ES-I3 (cell line): ENCODE data around the gene PLEKHO2.
A peak's percentile ranks its signal among the peaks of the same experiment; 100 is the strongest.

ENCODE experiments used
- H3K36me3 ChIP-seq: 2 replicates; pipeline ENCODE4 v1.6.1; 2013; ENCODE audit warnings: mild to moderate bottlenecking, low read length, control low read depth, moderate library complexity; ENCODE audit not compliant: insufficient read depth
- H3K4me1 ChIP-seq: 2 replicates; pipeline ENCODE4 v1.6.1; 2013; ENCODE audit warnings: mild to moderate bottlenecking, control low read depth, low read length; ENCODE audit not compliant: insufficient read depth
- H3K9ac ChIP-seq: 2 replicates; pipeline ENCODE4 v1.6.1; 2013; ENCODE audit warnings: low read depth, mild to moderate bottlenecking, low read length, moderate library complexity
- H3K9me3 ChIP-seq: 2 replicates; pipeline ENCODE4 v1.6.1; 2013; ENCODE audit warnings: mild to moderate bottlenecking, low read length, moderate library complexity; ENCODE audit not compliant: control insufficient read depth, insufficient read depth

The PLEKHO2 gene

DNA sequence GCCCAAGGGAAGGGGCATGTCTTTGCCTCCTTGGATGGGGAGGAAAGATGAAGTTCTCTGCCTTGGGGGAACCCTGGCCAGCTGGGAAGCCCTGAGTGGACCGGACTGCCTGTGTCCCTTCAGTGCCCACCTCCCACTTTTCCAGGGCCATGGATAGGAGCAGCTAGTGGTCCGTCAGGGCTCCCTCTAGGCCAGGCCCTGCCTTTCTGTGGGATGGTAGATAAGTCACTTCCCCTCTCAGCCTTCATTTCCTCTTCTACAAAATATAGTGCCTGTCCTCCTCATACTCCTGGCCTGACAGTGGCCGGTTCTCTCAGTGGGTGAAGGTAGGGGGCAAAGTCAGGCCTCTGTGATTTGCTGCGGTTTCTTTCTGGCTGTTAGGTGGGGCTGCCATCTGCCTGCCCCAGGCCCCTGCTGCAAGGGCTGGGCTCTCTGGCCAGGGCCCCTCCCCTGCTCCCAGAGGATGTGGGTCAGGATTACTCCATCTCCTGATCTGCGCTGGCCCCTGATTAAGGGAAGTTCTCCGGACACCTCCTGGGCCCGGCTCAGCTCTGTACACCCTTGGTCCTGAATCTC is 1.4 kb downstream of the PLEKHO2 start:
- peaks cover 28% of the 10 kb centered on the region for H3K4me1 ChIP-seq
- no peaks in the 10 kb centered on the region for H3K36me3 ChIP-seq
- H3K9ac ChIP-seq, result peak overlapping the region; percentile 93
- H3K9me3 ChIP-seq, result no peaks in the 10 kb centered on the region

DNA sequence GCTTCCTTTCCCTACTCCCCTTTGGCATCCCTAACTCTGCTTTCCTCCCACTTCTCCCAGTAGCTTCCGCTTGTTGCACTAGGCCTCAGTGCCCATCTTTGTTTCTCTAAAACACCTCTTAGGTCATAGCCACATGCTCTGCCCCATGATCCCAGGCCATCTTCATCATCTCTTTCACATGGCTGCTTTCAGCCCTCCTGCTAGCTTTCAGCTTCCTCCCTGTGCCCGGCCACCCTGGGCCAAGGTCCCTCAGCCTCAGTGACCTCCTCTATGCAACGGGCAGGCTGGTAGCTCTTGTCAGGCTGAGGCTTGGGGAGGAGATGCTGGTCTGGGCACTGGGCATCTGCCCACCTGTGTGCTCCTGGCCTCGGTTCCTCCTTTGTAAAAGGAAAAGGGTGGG is 2.3 kb downstream of the PLEKHO2 start:
- H3K9me3 ChIP-seq, result no peaks in the 10 kb centered on the region
- H3K36me3 ChIP-seq, result no peaks in the 10 kb centered on the region
- no peak overlapping the region for H3K9ac ChIP-seq
- H3K4me1 ChIP-seq, result peaks cover 28% of the 10 kb centered on the region

- no peaks in the 10 kb centered on the region for H3K9me3 ChIP-seq
- H3K4me1 ChIP-seq, result peaks cover 28% of the 10 kb centered on the region
- peaks cover 1% of the 10 kb centered on the region; the same call in 1 of the 2 replicates for H3K36me3 ChIP-seq
- H3K9ac ChIP-seq, result no peak overlapping the region
These were observed 2.9 kb downstream of the PLEKHO2 start for GRCh38 chr15:64844576-64845145.

DNA sequence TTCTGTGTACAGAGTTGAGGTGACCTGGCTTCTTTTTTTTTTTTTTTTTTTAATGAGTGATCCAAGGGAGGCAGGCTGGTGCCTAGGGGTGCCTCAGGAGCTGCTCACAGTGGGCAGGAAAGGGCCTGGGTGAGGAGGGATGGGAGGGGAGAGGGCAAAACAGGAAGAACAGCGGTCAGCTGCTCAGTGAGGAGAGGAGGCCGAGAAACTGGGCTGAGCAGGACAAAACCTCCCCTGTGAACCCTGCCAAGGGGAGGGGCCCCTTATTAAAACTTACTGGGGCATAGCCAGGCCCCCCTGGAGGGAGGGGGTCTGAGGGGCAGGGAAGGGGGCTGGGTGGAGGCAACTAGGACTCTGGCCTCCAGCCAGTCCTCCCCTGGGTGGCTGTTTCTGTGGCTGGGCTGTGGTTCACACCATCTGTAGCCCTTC is 3.5 kb downstream of the PLEKHO2 start:
- no peak overlapping the region for H3K9ac ChIP-seq

GRCh38 chr15:64845831-64846595 is 4.3 kb downstream of the PLEKHO2 start:
- no peaks in the 10 kb centered on the region for H3K9me3 ChIP-seq
- H3K36me3 ChIP-seq, result peaks cover 3% of the 10 kb centered on the region; the same call in 1 of the 2 replicates
- H3K9ac ChIP-seq, result no peak overlapping the region
- peaks cover 35% of the 10 kb centered on the region for H3K4me1 ChIP-seq

More for the DNA sequence above, 3.5 kb downstream of the PLEKHO2 start:
- Histone ChIP-seq H3K36me3 (peaks cover 3% of the 10 kb centered on the region; the same call in 1 of the 2 replicates), H3K4me1 (peaks cover 28% of the 10 kb centered on the region), H3K9me3 (no peaks in the 10 kb centered on the region)

DNA sequence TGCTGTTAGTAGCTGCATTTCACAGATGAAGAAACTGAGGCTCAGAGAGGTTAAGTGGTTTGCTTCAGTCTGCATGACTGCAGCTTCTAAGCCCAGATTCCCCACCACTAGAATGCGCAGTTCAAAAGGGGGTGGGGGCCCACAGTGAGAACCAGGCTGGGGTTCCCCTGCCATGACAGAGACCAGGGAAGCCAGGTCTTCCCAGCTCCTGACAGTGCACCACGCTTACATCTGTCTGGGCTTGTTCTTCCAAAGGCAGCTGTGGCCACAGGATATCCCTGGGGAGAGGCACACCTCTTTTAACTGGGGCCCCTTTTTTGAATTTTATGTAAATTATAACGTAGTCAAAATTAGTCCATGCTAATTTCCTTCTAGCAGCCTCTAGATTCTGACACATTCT is 5.3 kb downstream of the PLEKHO2 start:
- Histone ChIP-seq H3K4me1 (peaks cover 45% of the 10 kb centered on the region), H3K9ac (no peak overlapping the region), H3K9me3 (no peaks in the 10 kb centered on the region), H3K36me3 (peaks cover 3% of the 10 kb centered on the region; the same call in 1 of the 2 replicates)

- Histone ChIP-seq H3K36me3 (peaks cover 3% of the 10 kb centered on the region; the same call in 1 of the 2 replicates), H3K9ac (no peak overlapping the region), H3K9me3 (no peaks in the 10 kb centered on the region), H3K4me1 (peaks cover 46% of the 10 kb centered on the region)
These were observed 5.7 kb downstream of the PLEKHO2 start for GRCh38 chr15:64847448-64847847.

DNA sequence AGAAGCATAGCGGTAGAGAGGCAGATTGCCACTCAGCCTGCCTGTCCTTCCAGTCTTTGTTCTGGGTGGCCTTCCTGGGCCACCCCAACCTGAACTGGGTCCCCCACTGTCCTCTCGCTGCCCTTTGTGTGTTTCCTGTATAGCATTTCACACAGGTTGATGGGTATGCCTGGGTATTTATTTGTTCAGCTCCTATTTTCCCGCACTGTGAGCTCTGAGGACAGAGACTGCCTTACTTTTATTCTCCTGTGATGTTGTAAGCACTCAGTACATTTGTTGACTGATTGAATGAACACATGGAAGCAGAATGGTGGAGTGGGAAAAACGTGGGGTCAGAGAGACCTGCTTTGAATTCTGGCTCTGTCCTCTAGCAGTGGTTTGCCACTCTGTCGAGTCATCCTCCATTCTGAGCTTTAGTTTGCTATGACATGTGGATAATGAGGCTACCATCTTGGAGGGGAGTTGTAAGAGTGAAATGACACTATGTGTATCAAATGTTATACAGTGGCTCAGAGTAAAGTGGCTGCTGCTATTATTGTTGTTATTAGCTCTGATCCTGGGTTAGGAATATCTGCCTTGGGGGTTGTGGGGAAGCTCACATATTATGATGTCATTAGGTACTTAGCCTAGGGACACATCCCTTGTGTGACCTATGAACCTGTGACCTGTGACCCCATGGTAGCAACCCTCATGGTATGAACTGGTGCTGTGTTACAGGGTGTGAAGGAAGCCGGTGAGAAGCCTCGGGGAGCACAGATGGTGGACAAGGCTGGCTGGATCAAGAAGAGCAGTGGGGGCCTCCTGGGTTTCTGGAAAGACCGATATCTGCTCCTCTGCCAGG is 6.4 kb downstream of the PLEKHO2 start:
- Histone ChIP-seq H3K4me1 (peaks cover 44% of the 10 kb centered on the region), H3K36me3 (peaks cover 3% of the 10 kb centered on the region; the same call in 1 of the 2 replicates), H3K9ac (no peak overlapping the region), H3K9me3 (no peaks in the 10 kb centered on the region)

GRCh38 chr15:64850778-64851502 is 9.2 kb downstream of the PLEKHO2 start:
- Histone ChIP-seq H3K4me1 (peaks cover 23% of the 10 kb centered on the region), H3K9ac (no peak overlapping the region), H3K36me3 (peaks cover 10% of the 10 kb centered on the region), H3K9me3 (no peaks in the 10 kb centered on the region)

- peaks cover 10% of the 10 kb centered on the region for H3K36me3 ChIP-seq
- H3K9ac ChIP-seq, result no peak overlapping the region
- no peaks in the 10 kb centered on the region for H3K9me3 ChIP-seq
- H3K4me1 ChIP-seq, result peaks cover 28% of the 10 kb centered on the region
These were observed 9.8 kb downstream of the PLEKHO2 start for GRCh38 chr15:64851503-64851840.

DNA sequence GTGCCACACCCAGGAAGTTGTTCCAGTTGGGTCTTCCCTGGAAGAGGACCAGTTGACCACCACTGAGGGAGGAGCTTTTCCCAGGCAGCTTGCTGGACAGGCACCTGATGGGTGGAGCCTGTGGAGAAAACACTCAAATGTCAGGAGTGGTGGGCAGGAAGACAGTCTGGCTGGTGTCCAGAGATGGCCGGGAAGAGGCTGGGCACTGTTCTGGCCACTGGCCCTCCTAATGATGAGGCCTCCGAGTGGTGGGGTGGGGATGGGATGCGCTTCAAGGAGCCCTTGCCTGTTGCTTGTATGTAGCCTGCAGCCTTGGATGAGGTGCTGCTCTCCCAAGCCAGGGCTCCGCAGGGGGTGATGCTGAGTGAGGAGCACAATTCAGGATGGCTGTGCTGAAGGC is 12.3 kb downstream of the PLEKHO2 start:
- H3K9ac ChIP-seq, result no peak overlapping the region
- H3K36me3 ChIP-seq, result peaks cover 10% of the 10 kb centered on the region
- peaks cover 35% of the 10 kb centered on the region for H3K4me1 ChIP-seq
- H3K9me3 ChIP-seq, result no peaks in the 10 kb centered on the region

GRCh38 chr15:64854526-64854925 is 12.8 kb downstream of the PLEKHO2 start:
- peaks cover 10% of the 10 kb centered on the region for H3K36me3 ChIP-seq
- H3K9ac ChIP-seq, result no peak overlapping the region
- H3K4me1 ChIP-seq, result peaks cover 35% of the 10 kb centered on the region
- no peaks in the 10 kb centered on the region for H3K9me3 ChIP-seq

DNA sequence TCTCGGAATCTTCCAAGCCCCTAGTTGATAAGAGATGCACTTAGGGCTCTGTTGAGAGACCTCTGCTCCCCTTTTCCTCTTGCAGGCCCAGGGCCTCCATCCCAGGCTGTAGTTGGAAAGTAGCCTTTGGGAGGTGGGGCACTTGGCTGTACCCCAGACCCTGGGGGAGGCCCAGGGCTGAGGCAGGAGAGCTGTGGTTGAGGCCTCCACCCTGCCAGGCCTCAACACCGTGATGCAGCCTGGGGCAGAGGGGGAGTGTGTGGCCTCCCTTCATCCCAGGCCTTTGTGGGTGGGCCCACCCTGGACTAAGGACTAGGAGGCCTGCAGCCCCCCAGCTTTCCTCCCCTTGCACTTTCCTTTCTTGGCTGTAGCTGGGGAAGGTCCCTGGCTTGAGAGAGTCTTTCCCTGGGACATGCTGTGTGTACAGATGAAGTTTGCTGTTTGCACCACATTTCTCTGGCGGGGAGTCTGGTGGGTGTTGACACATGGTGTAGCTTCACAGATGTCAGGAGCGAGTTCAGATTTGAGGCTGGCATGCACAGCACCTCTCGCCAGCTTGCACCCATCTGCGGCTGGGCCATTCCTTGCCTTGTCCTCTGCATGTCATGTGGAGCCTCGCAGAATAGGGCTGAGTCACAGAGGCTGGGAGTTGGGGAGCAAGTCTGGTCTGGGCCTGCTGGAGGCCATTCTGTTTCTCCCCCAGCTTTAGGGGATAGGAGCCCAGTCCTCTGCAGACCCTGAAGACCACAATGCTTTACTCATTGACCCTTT is 13.7 kb downstream of the PLEKHO2 start:
- Histone ChIP-seq H3K9ac (no peak overlapping the region), H3K4me1 (peaks cover 34% of the 10 kb centered on the region), H3K9me3 (no peaks in the 10 kb centered on the region), H3K36me3 (peaks cover 9% of the 10 kb centered on the region)
